Measurements from ENCODE around the gene PRKCA. TPM values are rescaled to one million over a fixed set of nuclear protein-coding genes. Genes with fewer than 3 reads are reported as not detected.

Gene PRKCA
- total and polyA plus RNA-seq, 9 of the 15 experiments (the other 6 are each of a cell fraction or from before 2014, with no cell fraction given), result 3.2 to 33.0 (median 17.8) TPM

- DNase-seq (ENCODE audit: extremely low read depth in 1 of 4, low spot score in 3 of 4) (no peak), FAIRE-seq (no peak), ATAC-seq (no peak)
- H4K20me1 ChIP-seq (replicated peaks; ENCODE audit: control insufficient read depth, insufficient read depth, low read length), result peaks cover 8% of the 10 kb centered on the region; the same call in 1 of the 2 replicates
- no peaks in the 10 kb centered on the region for H3K36me3 ChIP-seq (ENCODE audit: control insufficient read depth, insufficient read depth, low read length)
- CTCF ChIA-PET (ENCODE audit: low intra/inter-chr PET ratio), result no interaction called here
- in situ Hi-C loops (cut with MboI) (no loop called here), intact Hi-C loops (cut with micrococcal nuclease) (no loop called here)
- POLR2A ChIA-PET, result interaction anchor here (0.6 to 0.7 kb wide), 2 partner anchors 11 kb away, joined by 3 to 4 read pairs; no protein-coding TSS in a partner anchor
- no peak overlapping the region for H3K9ac ChIP-seq (ENCODE audit: insufficient read depth in 1 of 2, low read depth in 2 of 2, low read length in 2 of 2)
- no peaks in the 10 kb centered on the region for H3K27me3 ChIP-seq (ENCODE audit: control insufficient read depth in 2 of 2, insufficient read depth in 2 of 2, low read length in 2 of 2)
- no peak overlapping the region for H3K4me2 ChIP-seq (ENCODE audit: insufficient read depth, low read length)
- no peak for TF ChIP-seq DACH1 (IDR thresholded peaks at IDR 0.05; ENCODE audit: partially characterized antibody)
- peak; percentile 69 for TF ChIP-seq ETV1 (tag; conservative IDR thresholded peaks at IDR 0.05; ENCODE audit: low read depth)
- TF ChIP-seq PBX2 (CRISPR knock-in tag; IDR thresholded peaks at IDR 0.05; ENCODE audit: low read depth), result no peak
- TF ChIP-seq PBX2 (tag; conservative IDR thresholded peaks at IDR 0.05; ENCODE audit: low read depth), result 0 out of 2 replicates have a peak, but pooled peaks have one; percentile 12
- TF ChIP-seq MEIS2 (IDR thresholded peaks at IDR 0.05; ENCODE audit: partially characterized antibody), result peak; percentile 54
- H2AFZ ChIP-seq (ENCODE audit: low read depth, low read length), result no peak overlapping the region
- H3K4me1 ChIP-seq (replicated peaks in 1 of 2; ENCODE audit: control insufficient read depth in 2 of 2, insufficient read depth in 2 of 2, low read length in 2 of 2), result no peaks in the 10 kb centered on the region; a peak in 2 of 5 replicates
- no peaks in the 10 kb centered on the region for H3K9me3 ChIP-seq (replicated peaks; ENCODE audit: control insufficient read depth, insufficient read depth, low read depth, low read length)
- H3K27ac ChIP-seq (ENCODE audit: extremely low read depth, low read depth, low read length), result no peak overlapping the region
- no peak overlapping the region for H3K4me3 ChIP-seq
- 0 out of 3 replicates have a peak, but pooled peaks cover 3% of the 10 kb centered on the region for H3K79me2 ChIP-seq (ENCODE audit: control insufficient read depth, insufficient read depth, low read length)
- no TSS peak for BruUV-seq (replicated peaks)
- 44% methylated on average over 3 of the region's 3 CpGs for WGBS (ENCODE audit: insufficient coverage, low coverage, missing lambda C conversion rate)
- H3K9me1 ChIP-seq (ENCODE audit: control insufficient read depth, insufficient read depth, low read length), result no peaks in the 10 kb centered on the region
These were observed 245.7 kb downstream of the PRKCA start for GRCh38 chr17:66548158-66548557.

Data from K562 (cell line).